HCT116 (cell line): Measurements from ENCODE around the gene GUCY2C. TPM values are rescaled to one million over a fixed set of nuclear protein-coding genes. Genes with fewer than 3 reads are reported as not detected.

Source experiments
- ATAC-seq: fragments of 200-7000 bp; cut with Tn5 transposase; 2 replicates; pipeline ENCODE4 v1.9.1; 2020; ENCODE audit warnings: mild to moderate bottlenecking, moderate library complexity
- BruUV-seq: library from RNA; stranded (reverse); fragments of 400-500 nt; replicated peaks from 2 replicates; lab custom pipeline; 2021; lab: Mats Ljungman, UMichigan
- CTCF ChIA-PET: fragments of 300-600 bp; sonication (Branson Sonifier 250); formaldehyde crosslinking; loops from one replicate; lab custom pipeline; 2021; ENCODE audit warnings: antibody characterized with exemption; lab: Charles Lee
- POLR2A ChIA-PET: fragments of 300-600, 350-600 bp; sonication (Branson Sonifier 250); formaldehyde crosslinking; loops from one replicate; lab custom pipeline; 2021; ENCODE audit warnings: antibody characterized with exemption; lab: Charles Lee
- RAD21 ChIA-PET, 2 experiments: fragments of 300-600 bp; sonication (Branson Sonifier 250); formaldehyde crosslinking; loops; one replicate each; lab custom pipeline; 2023; ENCODE audit warnings: low total read pairs in 2 of 2; ENCODE audit not compliant: uncharacterized antibody in 2 of 2, unreplicated experiment in 2 of 2, low non-redundant PET in 1 of 2; lab: Charles Lee
- DNase-seq: peaks from one replicate; pipeline ENCODE4 v3.0.0-alpha.2; 2010; ENCODE audit warnings: low read depth, low spot score
- H2AFZ ChIP-seq: fragments of 200-600 bp; shearing (Covaris generic), sonication (generic); 2 replicates; pipeline ENCODE4 v1.6.1; 2017; ENCODE audit warnings: low read depth, mixed run types, mixed read lengths, antibody characterized with exemption, low read length; ENCODE audit not compliant: poor library complexity, severe bottlenecking
- H3K27ac ChIP-seq: 2 replicates; pipeline ENCODE4 v1.5.1; 2012; ENCODE audit warnings: low read depth, low read length
- H3K27me3 ChIP-seq: fragments of 200-600 bp; sonication (generic); 2 replicates; pipeline ENCODE4 v1.6.1; 2016; ENCODE audit warnings: mixed run types, low read length, mixed read lengths; ENCODE audit not compliant: insufficient read depth
- H3K36me3 ChIP-seq, 2 experiments: fragments of 200-500 bp in 1 of 2; fragments of 200-600 bp in 1 of 2; sonication (Bioruptor generic) in 1 of 2; sonication (generic) in 1 of 2; 2 replicates each; pipeline versions ENCODE4 v1.5.1 to v1.6.1; 2014 to 2016; ENCODE audit warnings: low read length in 2 of 2, inconsistent platforms in 1 of 2, mixed read lengths in 1 of 2, mixed run types in 1 of 2; ENCODE audit not compliant: insufficient read depth in 2 of 2, control insufficient read depth in 1 of 2
- H3K4me1 ChIP-seq, 2 experiments: fragments of 200-600 bp in 1 of 2; sonication (generic) in 1 of 2; 2 replicates each; pipeline versions ENCODE4 v1.5.1 to v1.6.1; 2012 to 2017; ENCODE audit warnings: low read length in 2 of 2, inconsistent platforms in 1 of 2, mild to moderate bottlenecking in 1 of 2, mixed read lengths in 1 of 2, mixed run types in 1 of 2, moderate library complexity in 1 of 2; ENCODE audit not compliant: insufficient read depth in 2 of 2, control insufficient read depth in 1 of 2
- H3K4me2 ChIP-seq: fragments of 200-600 bp; sonication (generic); 2 replicates; pipeline ENCODE4 v1.6.1; 2017; ENCODE audit warnings: mixed run types, low read length, mixed read lengths
- H3K4me3 ChIP-seq, 2 experiments: fragments of 200-600 bp in 1 of 2; sonication (generic) in 1 of 2; replicated peaks in 1 of 2; 2 replicates each; pipeline ENCODE4 v1.5.1; 2011 to 2016; ENCODE audit warnings: low read length in 2 of 2, control low read depth in 1 of 2, low read depth in 1 of 2, mild to moderate bottlenecking in 1 of 2, mixed read lengths in 1 of 2, mixed run types in 1 of 2
- H3K79me2 ChIP-seq: fragments of 200-600 bp; sonication (generic); 2 replicates; pipeline ENCODE4 v1.6.1; 2017; ENCODE audit warnings: mild to moderate bottlenecking, mixed run types, low read length, moderate library complexity, mixed read lengths; ENCODE audit not compliant: insufficient read depth
- H3K9ac ChIP-seq: fragments of 200-600 bp; sonication (generic); 2 replicates; pipeline ENCODE4 v1.6.1; 2016; ENCODE audit warnings: low read length, mixed read lengths
- H3K9me2 ChIP-seq: fragments of 200-600 bp; sonication (generic), shearing (Covaris generic); 2 replicates; pipeline ENCODE4 v1.6.1; 2017; ENCODE audit warnings: mixed run types, mild to moderate bottlenecking, moderate library complexity; ENCODE audit not compliant: insufficient read depth
- H3K9me3 ChIP-seq, 2 experiments: fragments of 200-500 bp in 1 of 2; fragments of 200-600 bp in 1 of 2; sonication (Bioruptor generic) in 1 of 2; sonication (generic) in 1 of 2; 2 replicates each; pipeline ENCODE4 v1.6.1; 2014 to 2017; ENCODE audit warnings: low read length in 2 of 2, mixed read lengths in 2 of 2, inconsistent platforms in 1 of 2, low read depth in 1 of 2, mild to moderate bottlenecking in 1 of 2, mixed run types in 1 of 2, moderate library complexity in 1 of 2; ENCODE audit not compliant: control insufficient read depth in 1 of 2, insufficient read depth in 1 of 2
- H4K20me1 ChIP-seq: fragments of 200-600 bp; sonication (generic), shearing (Covaris generic); 2 replicates; pipeline ENCODE4 v1.6.1; 2017; ENCODE audit warnings: mixed run types, mild to moderate bottlenecking, moderate library complexity; ENCODE audit not compliant: insufficient read depth
- CEBPB ChIP-seq: IDR thresholded peaks from 2 replicates; pipeline ENCODE4 v1.6.1; 2012; ENCODE audit warnings: low read depth
- EGR1 ChIP-seq: IDR thresholded peaks from 2 replicates; pipeline ENCODE4 v1.6.1; 2012; ENCODE audit warnings: low read depth
- ELF1 ChIP-seq: IDR thresholded peaks from 2 replicates; pipeline ENCODE4 v1.6.1; 2012; ENCODE audit warnings: low read depth, borderline replicate concordance
- EZH2 ChIP-seq: fragments of 200-600 bp; sonication (generic); IDR thresholded peaks from 2 replicates; pipeline ENCODE4 v1.6.1; 2017; ENCODE audit warnings: antibody characterized with exemption, mixed run types
- EZH2phosphoT487 ChIP-seq: fragments of 200-600 bp; IDR thresholded peaks from 2 replicates; pipeline ENCODE4 v1.6.1; 2018; ENCODE audit warnings: antibody characterized with exemption, borderline replicate concordance
- JUND ChIP-seq: IDR thresholded peaks from 2 replicates; pipeline ENCODE4 v1.6.1; 2012
- POLR2AphosphoS5 ChIP-seq: IDR thresholded peaks from 2 replicates; pipeline ENCODE4 v1.6.1; 2011; ENCODE audit warnings: mild to moderate bottlenecking, low read depth, low read length, moderate library complexity
- RAD21 ChIP-seq: IDR thresholded peaks from 2 replicates; pipeline ENCODE4 v1.6.1; 2012; ENCODE audit warnings: low read depth, mild to moderate bottlenecking
- ZFX ChIP-seq: fragments of 450-650 bp; IDR thresholded peaks from 2 replicates; pipeline ENCODE4 v1.6.1; 2017
- ZNF274 ChIP-seq: fragments of 200-500 bp; sonication (Bioruptor generic); IDR thresholded peaks from 2 replicates; pipeline ENCODE4 v1.6.1; 2014; ENCODE audit warnings: mild to moderate bottlenecking, low read depth, low read length, inconsistent platforms
- intact Hi-C: fragments of 100-400 bp; cut with micrococcal nuclease; formaldehyde crosslinking; loops from 2 replicates; pipeline ENCODE4 v1.10.0; 2022
- total RNA-seq: library from RNA; stranded (reverse); gene quantifications from one replicate; pipeline ENCODE4 v1.2.1, GENCODE V29; 2021; ENCODE audit not compliant: unreplicated experiment
- TF ChIP-seq, protein P1 (sequence below): IDR thresholded peaks from 2 replicates; pipeline ENCODE4 v1.6.1; 2011; ENCODE audit warnings: mild to moderate bottlenecking, low read length, moderate library complexity; ENCODE audit not compliant: insufficient replicate concordance; ENCODE audit errors: extremely low read depth
- TF ChIP-seq, protein P2 (sequence below): IDR thresholded peaks from 2 replicates; pipeline ENCODE4 v1.6.1; 2012
- TF ChIP-seq, protein P3 (sequence below): IDR thresholded peaks from 2 replicates; pipeline ENCODE4 v1.6.1; 2012

The GUCY2C gene
- total RNA-seq, 1 experiment from 2014 or later = not detected

DNA sequence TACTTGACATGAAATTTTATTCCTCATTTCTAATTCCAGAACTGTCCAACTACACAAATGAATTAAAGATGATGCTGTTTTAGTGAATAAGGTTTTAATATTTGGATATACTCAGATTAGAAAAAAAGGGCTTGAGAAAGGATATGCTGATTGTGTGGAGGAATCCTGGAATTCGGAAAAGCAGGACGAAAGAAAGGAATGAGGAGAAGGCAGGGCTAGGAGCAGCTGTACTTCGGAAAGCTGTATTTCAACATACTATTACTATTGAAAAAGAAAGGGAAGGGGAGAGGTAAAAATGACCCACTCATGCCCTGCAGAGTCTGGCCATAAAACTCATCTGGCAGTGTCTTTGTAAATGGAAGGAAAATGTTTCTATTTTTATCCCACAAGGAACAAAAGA lies 65.6 kb downstream of the GUCY2C start:
- H3K4me1 ChIP-seq = no peaks in the 10 kb centered on the region
- ChIA-PET POLR2A (no interaction called here), RAD21 (no interaction called here), CTCF (no interaction called here)
- H3K36me3 ChIP-seq = no peaks in the 10 kb centered on the region
- peak overlapping the region; percentile 95 for H2AFZ ChIP-seq
- intact Hi-C loops = loop anchor here (1.0 to 10.0 kb wide), 6 partner anchors 34 to 894 kb away; a partner anchor contains a TSS
- no peaks in the 10 kb centered on the region for H4K20me1 ChIP-seq
- DNase-seq = no peak
- H3K9ac ChIP-seq = no peak overlapping the region
- H3K4me2 ChIP-seq = 0 out of 2 replicates have a peak overlapping the region, but pooled peaks have one; percentile 18
- H3K9me2 ChIP-seq = no peaks in the 10 kb centered on the region
- TF ChIP-seq EZH2 = no peak
- no peak for TF ChIP-seq ZNF274
- TF ChIP-seq RAD21 = no peak
- TF ChIP-seq, protein P1, sequence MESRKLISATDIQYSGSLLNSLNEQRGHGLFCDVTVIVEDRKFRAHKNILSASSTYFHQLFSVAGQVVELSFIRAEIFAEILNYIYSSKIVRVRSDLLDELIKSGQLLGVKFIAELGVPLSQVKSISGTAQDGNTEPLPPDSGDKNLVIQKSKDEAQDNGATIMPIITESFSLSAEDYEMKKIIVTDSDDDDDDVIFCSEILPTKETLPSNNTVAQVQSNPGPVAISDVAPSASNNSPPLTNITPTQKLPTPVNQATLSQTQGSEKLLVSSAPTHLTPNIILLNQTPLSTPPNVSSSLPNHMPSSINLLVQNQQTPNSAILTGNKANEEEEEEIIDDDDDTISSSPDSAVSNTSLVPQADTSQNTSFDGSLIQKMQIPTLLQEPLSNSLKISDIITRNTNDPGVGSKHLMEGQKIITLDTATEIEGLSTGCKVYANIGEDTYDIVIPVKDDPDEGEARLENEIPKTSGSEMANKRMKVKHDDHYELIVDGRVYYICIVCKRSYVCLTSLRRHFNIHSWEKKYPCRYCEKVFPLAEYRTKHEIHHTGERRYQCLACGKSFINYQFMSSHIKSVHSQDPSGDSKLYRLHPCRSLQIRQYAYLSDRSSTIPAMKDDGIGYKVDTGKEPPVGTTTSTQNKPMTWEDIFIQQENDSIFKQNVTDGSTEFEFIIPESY = no peak
- TF ChIP-seq, protein P2, sequence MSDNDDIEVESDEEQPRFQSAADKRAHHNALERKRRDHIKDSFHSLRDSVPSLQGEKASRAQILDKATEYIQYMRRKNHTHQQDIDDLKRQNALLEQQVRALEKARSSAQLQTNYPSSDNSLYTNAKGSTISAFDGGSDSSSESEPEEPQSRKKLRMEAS = no peak
- TF ChIP-seq, protein P3, sequence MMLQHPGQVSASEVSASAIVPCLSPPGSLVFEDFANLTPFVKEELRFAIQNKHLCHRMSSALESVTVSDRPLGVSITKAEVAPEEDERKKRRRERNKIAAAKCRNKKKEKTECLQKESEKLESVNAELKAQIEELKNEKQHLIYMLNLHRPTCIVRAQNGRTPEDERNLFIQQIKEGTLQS = no peak
- TF ChIP-seq ZFX = no peak
- no peak for TF ChIP-seq EGR1
- no peak for TF ChIP-seq ELF1
- no peak for TF ChIP-seq POLR2AphosphoS5
- TF ChIP-seq EZH2phosphoT487 = no peak
- TF ChIP-seq JUND = no peak
- TF ChIP-seq CEBPB = no peak
- no peak for ATAC-seq
- no TSS peak for BruUV-seq
- H3K27ac ChIP-seq = no peak overlapping the region
- H3K27me3 ChIP-seq = no peaks in the 10 kb centered on the region
- H3K79me2 ChIP-seq = no peaks in the 10 kb centered on the region
- no peak overlapping the region for H3K4me3 ChIP-seq
- H3K9me3 ChIP-seq = no peaks in the 10 kb centered on the region
